PC-3 (cell line): ENCODE data around the gene GRAMD1C.

Experiments
- CTCF ChIP-seq: fragments of 300-600 bp; sonication (generic); conservative IDR thresholded peaks from 2 replicates; pipeline ENCODE4 v1.5.1; 2017; ENCODE audit warnings: antibody characterized with exemption, low read depth, mild to moderate bottlenecking, low read length
- EZH2 ChIP-seq: fragments of 300-600 bp; sonication (generic); IDR thresholded peaks from one replicate; pipeline ENCODE4 v1.6.1; 2017; ENCODE audit warnings: antibody characterized with exemption, mild to moderate bottlenecking, low read length; ENCODE audit not compliant: unreplicated experiment
- EZH2phosphoT487 ChIP-seq: fragments of 300-600 bp; sonication (generic); IDR thresholded peaks from 2 replicates; pipeline ENCODE4 v1.6.1; 2018; ENCODE audit warnings: mild to moderate bottlenecking, antibody characterized with exemption, low read length, borderline replicate concordance

GRCh38 chr3:113947372-113948014 lies 108.9 kb downstream of the GRAMD1C start, which contains the start of gene ZDHHC23:
- TF ChIP-seq CTCF (no peak), EZH2 (no peak), EZH2phosphoT487 (no peak)
